B cell (primary cell): ENCODE measurements around the gene KRTAP9-8.

Experiments
- EZH2 ChIP-seq: IDR thresholded peaks from 2 replicates; pipeline ENCODE4 v1.6.1; 2012; ENCODE audit warnings: borderline replicate concordance, low read depth, mild to moderate bottlenecking, moderate library complexity, low read length; ENCODE audit not compliant: insufficient read depth, poor library complexity, severe bottlenecking
- TF ChIP-seq, protein P1 (sequence below): fragments of 200-600 bp; IDR thresholded peaks from one replicate; pipeline ENCODE4 v1.8.0; 2022; ENCODE audit warnings: antibody characterized with exemption, mild to moderate bottlenecking

DNA sequence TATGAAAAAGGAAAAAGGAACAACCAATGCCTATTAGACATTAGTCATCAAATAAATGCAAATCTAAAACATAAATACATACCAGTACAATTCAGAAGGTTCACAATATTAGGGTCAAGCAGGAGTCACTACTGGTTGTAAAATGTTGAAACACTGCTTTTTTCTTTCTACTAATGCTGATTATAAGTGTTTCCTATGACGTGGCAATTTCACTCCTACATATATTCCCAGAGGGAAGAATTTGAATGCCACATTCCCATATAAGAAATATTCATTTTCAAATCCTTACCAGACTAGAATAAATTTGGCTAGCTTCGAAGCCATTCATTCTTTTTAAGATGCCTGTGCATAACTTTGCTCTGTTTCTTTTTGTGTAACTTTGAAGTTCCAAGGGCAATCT lies 14.0 kb upstream of the KRTAP9-8 start:
- TF ChIP-seq EZH2, result no peak
- TF ChIP-seq, protein P1, sequence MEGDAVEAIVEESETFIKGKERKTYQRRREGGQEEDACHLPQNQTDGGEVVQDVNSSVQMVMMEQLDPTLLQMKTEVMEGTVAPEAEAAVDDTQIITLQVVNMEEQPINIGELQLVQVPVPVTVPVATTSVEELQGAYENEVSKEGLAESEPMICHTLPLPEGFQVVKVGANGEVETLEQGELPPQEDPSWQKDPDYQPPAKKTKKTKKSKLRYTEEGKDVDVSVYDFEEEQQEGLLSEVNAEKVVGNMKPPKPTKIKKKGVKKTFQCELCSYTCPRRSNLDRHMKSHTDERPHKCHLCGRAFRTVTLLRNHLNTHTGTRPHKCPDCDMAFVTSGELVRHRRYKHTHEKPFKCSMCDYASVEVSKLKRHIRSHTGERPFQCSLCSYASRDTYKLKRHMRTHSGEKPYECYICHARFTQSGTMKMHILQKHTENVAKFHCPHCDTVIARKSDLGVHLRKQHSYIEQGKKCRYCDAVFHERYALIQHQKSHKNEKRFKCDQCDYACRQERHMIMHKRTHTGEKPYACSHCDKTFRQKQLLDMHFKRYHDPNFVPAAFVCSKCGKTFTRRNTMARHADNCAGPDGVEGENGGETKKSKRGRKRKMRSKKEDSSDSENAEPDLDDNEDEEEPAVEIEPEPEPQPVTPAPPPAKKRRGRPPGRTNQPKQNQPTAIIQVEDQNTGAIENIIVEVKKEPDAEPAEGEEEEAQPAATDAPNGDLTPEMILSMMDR, result no peak
